ENCODE results near the gene SLC37A2. TPM values are rescaled to one million over a fixed set of nuclear protein-coding genes. Genes with fewer than 3 reads are reported as not detected.

SLC37A2 gene
- total and polyA plus RNA-seq, 2 donors (not counting 3 experiments of a cell fraction or from before 2014, with no cell fraction given) = 1.1 to 1.7 TPM

GRCh38 chr11:125101596-125101995 lies 38.5 kb downstream of the SLC37A2 start:
- H4K20me1 ChIP-seq (replicated peaks; ENCODE audit: control insufficient read depth, extremely low read depth, insufficient read depth, low read length) = no peaks in the 10 kb centered on the region
- no peak overlapping the region for H3K4me2 ChIP-seq (ENCODE audit: insufficient read depth, low read length)
- intact Hi-C loops (cut with micrococcal nuclease) = no loop called here
- no peak overlapping the region for H3K9ac ChIP-seq (replicated peaks; ENCODE audit: extremely low read depth, insufficient read depth, low read length)
- no peaks in the 10 kb centered on the region for H3K79me2 ChIP-seq (ENCODE audit: control insufficient read depth, insufficient read depth, low read length)
- BruUV-seq (replicated peaks) = no TSS peak
- H3K36me3 ChIP-seq (ENCODE audit: control insufficient read depth in 2 of 2, extremely low read depth in 1 of 2, insufficient read depth in 2 of 2, low read length in 2 of 2) = peaks cover 0 to 5% of the 10 kb centered on the region in 2 experiments
- no peaks in the 10 kb centered on the region for H3K9me1 ChIP-seq (replicated peaks; ENCODE audit: control insufficient read depth, extremely low read depth, insufficient read depth, low read length)
- no peak overlapping the region for H3K27ac ChIP-seq (ENCODE audit: insufficient read depth, low read depth, low read length)
- ChIA-PET POLR2A (no interaction called here), CTCF (no interaction called here)
- DNase-seq (ENCODE audit: low read depth, low spot score) = no peak
- H3K9me3 ChIP-seq (replicated peaks; ENCODE audit: control insufficient read depth, insufficient read depth, low read length) = no peaks in the 10 kb centered on the region
- H3K27me3 ChIP-seq (ENCODE audit: control insufficient read depth in 2 of 2, insufficient read depth in 2 of 2, low read length in 2 of 2) = no peaks in the 10 kb centered on the region
- TF ChIP-seq GATA2 (IDR thresholded peaks at IDR 0.05; ENCODE audit: insufficient read depth, insufficient read length, low read depth, low read length) (no peak), EZH2 (IDR thresholded peaks at IDR 0.05; ENCODE audit: borderline replicate concordance, low read depth, low read length, severe bottlenecking) (no peak), POLR2A (IDR thresholded peaks at IDR 0.05; ENCODE audit: low read depth, low read length) (no peak), JUN (IDR thresholded peaks at IDR 0.05; ENCODE audit: borderline replicate concordance, insufficient read depth, insufficient read length, low read depth) (no peak), MYC (IDR thresholded peaks at IDR 0.05; ENCODE audit: low read depth, low read length) (no peak), POLR2AphosphoS5 (IDR thresholded peaks at IDR 0.05; ENCODE audit: insufficient read depth, low read depth, low read length) (no peak), MAX (IDR thresholded peaks at IDR 0.05; ENCODE audit: insufficient read depth, insufficient read length) (no peak), CTCF (IDR thresholded peaks at IDR 0.05; ENCODE audit: extremely low read depth in 1 of 2, insufficient read depth in 1 of 2, low read depth in 1 of 2, low read length in 2 of 2) (no peak), FOS (IDR thresholded peaks at IDR 0.05; ENCODE audit: borderline replicate concordance, insufficient read depth, low read length) (no peak)
- dilution Hi-C loops (cut with MboI; ENCODE audit: extremely low pct_ligation_motif_present, low sequenced_read_pairs) = no loop called here
- FAIRE-seq = no peak
- no peaks in the 10 kb centered on the region for H3K4me1 ChIP-seq (ENCODE audit: control insufficient read depth, extremely low read depth, insufficient read depth, low read length)
- no peak overlapping the region for H3K4me3 ChIP-seq (replicated peaks in 1 of 3; ENCODE audit: insufficient read depth in 1 of 3, low read depth in 1 of 3, low read length in 3 of 3)
- H2AFZ ChIP-seq (ENCODE audit: low read depth, low read length) = no peak overlapping the region

Measured in endothelial cell of umbilical vein (primary cell).